Occipital lobe (tissue), 2 donors: ENCODE measurements around the gene SCD5. TPM values are rescaled to one million over a fixed set of nuclear protein-coding genes. Genes with fewer than 3 reads are reported as not detected.

ENCODE experiments used
- DNase-seq: peaks from one replicate; lab custom pipeline; 2025; lab: John Stamatoyannopoulos, UW
- total RNA-seq: library from RNA; depleted of rRNA; stranded (reverse); fragments of >200 nt; gene quantifications from one replicate; pipeline ENCODE4 v1.2.3, GENCODE V29; 2014

Gene SCD5
- total RNA-seq, 1 donor from 2014 or later, result 287 TPM

DNA sequence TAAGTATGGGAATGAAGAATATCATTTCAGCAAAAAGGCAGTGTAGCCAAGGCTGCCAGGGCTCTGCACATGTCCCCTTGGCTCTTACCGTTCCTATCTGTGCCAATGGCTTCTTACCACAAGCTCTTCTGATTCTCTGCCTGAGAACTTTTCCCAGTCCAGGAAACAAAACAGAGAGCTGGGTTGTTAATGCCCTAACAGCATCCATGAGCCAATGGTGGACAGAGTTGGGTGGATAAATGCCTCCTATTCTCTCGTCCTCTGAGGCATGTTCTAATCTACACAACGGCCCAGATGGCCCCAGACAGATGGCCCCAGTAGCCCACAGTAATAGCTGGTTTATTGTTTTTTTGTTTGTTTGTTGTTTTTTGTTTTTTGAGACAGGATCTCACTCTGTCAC, 28.0 kb downstream of the SCD5 start:
- peak; percentile 62 for DNase-seq

DNA sequence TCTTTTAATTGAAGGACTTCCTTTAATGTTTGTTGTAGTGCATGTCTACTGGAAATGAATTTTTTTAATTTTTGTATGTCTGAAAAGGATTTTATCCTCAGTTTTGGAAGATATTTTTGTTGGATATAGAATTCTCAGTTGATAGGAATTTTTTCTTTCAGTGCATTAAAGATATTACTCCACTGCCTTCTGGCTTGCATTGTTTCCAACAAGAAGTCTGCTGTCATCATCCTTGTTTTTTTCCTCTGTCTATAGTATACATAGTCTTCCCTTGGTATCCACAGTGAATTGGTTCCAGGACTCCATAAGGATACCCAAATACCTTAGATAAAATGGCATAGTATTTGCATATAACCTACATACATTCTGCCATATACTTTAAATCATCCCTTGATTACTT, 33.5 kb downstream of the SCD5 start:
- no peak for DNase-seq

DNA sequence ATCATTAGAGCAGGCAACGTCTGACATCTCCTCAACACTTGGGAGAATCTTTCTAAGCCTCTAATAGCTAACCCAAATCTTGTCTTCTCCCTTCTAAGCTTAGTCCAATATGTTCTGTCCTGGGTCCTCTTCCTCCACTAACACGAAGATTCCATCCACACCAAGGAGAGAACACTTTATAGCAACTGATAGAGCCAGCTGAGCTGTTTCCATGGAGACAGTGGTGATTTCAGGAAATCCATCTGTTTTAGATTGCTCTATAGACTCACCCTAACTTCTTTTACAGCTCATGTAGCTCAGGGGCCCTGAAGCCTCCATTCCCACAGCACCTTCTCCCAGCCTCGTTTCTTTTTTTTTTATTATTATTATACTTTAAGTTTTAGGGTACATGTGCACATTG, 37.4 kb downstream of the SCD5 start:
- DNase-seq, result no peak

DNA sequence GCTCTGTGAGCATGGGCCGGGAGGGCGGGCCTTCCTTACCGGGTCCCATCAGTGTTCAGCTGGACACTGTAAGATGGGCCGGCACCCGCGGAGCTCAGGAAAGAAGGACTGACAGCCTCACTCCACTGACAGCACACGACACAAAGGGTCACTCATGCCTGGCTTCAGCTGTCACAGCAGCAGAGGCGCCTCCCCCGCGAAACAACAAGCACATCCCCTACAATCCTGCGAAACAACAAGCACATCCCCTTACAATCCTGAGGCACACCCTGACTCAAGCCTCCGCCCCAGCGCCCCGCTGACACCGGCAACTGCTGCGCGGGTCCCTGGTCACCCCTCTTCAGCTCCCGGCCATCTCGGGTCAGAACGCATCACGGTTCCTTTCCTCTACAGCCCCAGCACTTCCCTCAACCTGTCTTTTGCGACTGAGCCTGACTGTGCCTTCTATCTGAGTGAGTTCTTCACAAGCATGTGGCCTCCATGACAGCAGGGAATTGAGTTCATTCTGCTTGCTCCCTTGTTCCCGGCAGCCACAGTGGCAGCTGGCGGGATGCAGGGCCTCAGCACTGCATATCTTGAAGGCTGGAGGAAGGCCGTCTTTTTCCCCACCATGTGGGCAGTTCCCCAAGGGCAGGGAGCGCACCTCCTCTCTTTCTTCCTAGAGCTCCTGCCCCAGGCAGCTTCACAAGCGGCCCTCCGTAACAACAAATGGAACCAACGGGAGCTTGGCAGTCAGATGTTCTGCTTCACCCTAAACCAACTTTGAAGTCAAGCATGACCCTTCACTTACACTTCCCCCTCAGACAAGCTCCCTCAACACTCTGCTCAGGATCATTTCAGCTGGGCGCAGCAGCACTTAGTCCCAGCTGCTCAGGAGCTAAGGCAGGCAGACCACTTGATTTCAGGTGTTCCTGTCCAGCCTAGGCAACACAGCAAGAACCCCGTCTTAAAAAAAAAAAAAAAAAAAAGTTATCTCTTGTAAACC, 39.6 kb downstream of the SCD5 start:
- DNase-seq, result peak; percentile 13

DNA sequence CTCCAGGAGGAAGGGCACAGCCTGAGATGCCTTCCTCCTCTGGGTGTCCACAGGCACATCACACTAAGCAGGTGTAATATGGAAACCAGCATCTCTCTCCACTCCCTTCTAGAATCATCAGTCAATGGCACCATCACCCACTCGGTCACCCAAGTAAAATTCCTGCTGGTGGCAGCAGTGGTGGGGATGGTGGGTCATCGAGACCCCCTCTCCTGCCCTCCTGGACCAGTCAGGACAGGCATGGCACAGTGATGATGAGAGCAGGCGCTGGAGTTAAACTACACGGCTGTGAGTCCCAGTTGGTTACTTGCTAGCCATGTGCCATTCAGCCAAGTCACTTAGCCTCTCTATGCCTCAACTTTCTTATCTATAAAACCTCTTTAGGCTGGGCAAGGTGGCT, 42.5 kb downstream of the SCD5 start:
- DNase-seq, result no peak

DNA sequence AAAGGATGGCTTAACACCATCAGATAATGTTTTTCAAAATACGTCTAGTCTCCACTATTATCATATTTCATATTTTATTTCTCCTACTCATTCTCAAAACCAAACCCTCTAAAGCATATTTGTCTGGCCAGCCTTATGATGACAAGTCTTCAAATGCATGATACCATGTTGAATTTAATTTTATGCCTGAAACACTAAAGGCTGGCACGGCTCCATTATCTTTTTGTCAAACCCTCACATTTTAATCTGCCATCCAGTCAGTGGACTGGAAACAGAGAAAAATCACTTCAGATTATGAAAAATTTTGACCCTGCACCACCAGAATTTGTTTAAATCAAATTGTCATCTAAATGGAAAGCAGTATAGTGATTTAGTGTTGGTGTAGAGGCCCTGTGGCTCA, 42.9 kb downstream of the SCD5 start:
- DNase-seq, result no peak

DNA sequence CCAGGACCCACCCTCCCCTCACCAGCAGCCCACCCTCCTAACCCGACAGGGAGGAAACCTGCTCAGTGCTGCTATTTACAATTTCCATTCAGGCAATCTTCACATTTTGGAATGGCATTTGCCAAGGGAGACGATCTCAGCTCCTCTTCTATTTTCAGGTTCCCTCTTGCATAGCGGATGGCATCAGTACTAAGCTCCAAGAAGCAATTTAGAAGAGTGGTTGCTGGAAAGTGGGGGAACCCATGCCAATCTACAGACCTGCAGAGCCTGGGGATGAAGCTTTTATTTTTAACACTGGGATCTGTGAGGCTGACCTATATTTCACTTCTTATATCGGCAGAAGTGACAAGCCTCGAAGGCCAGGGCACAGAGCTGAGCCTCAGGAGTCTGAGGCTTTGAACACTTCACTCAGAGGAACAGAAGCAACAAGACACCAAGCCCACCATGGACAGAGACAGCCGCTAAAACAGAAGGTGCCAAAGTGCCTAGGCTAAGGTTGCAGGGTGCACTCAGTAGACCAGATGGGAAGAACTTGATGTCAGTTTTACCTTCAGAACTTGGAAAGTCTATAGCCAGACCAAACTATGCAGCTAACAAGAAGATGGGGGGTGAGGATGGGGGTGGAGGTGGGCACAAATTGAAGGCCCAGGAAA, 44.0 kb downstream of the SCD5 start:
- no peak for DNase-seq

DNA sequence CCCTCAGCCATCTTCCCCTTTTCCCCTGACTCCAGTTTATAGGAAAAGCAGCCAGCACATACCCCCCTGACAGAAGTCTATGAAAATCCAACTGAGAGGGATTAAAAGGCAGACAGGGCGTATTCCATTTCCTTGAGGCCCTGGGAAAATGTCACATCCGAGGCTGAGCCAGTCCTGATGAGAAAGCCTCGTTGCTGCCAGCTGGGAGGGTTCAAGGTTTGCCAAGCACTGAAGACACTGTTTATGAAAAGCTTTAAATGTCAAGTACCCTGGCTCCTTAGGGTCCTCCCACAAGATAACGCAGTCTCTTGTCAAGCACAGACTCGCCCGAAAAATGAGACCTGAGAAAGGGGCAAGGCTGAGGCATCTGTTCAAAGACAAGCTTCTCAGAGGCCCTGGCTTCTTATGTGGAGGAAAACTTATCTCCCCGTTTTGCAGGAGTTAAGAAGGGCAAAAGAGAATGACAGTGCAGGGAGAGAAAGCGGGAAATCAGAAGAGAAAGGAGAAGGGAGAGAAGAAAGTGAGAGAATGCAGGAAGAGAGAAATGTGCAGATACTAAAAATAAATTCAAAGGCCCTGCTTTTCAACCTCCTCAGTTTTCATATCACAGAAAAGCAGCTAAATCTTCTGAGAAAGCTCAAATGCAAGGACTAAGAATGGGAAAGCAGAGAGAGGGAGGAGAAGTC, 44.7 kb downstream of the SCD5 start:
- no peak for DNase-seq

DNA sequence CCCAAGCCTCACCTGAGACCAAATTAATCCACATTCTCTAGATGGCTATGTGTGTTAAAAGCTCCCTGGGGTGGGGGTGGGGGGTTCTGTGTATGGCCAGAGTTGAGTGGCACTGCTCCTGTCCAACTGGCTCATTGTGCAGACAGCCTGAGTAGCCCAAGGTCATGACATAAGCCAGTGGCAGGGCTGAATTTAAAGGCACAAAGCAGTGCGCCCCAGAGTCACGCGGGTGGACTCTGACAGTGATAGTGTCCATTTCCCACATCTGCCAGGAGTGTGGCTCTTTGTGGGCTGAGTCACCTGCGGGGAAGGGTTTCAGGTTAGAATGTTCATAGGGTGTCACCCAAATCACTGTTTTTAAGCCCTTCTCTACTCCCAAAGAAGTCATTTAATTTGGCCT, 45.4 kb downstream of the SCD5 start:
- no peak for DNase-seq

DNA sequence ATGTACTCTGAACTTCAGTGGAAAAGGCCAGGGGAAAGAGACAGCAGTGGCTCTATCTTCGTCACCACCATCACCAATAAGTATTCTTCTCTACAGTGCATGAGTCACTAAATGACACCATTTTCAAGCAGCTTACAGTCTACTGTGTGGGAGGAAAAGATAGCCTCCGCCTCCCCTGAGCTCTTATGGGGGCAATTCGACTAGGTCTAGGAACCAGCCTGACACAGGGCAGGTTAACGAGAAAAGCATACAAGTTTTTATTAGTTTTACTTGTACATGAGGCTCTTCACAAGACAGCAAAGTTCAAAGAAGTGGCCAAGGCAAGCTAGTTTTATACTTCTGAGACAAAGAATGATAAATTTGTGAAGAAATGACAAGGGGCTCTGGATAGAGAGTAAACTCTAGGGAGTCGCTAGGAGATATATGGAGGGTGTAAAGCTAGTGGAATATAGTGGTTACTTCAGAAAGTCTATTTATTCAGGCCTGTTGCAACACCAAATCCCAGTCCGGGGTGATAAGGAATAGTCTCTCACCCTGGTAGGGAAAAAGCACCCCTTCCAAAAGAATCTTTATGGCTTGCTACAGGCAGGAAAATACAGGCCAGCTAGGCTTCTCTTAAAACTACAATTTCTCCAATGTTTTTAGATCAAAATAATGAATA, 49.7 kb downstream of the SCD5 start:
- no peak for DNase-seq

DNA sequence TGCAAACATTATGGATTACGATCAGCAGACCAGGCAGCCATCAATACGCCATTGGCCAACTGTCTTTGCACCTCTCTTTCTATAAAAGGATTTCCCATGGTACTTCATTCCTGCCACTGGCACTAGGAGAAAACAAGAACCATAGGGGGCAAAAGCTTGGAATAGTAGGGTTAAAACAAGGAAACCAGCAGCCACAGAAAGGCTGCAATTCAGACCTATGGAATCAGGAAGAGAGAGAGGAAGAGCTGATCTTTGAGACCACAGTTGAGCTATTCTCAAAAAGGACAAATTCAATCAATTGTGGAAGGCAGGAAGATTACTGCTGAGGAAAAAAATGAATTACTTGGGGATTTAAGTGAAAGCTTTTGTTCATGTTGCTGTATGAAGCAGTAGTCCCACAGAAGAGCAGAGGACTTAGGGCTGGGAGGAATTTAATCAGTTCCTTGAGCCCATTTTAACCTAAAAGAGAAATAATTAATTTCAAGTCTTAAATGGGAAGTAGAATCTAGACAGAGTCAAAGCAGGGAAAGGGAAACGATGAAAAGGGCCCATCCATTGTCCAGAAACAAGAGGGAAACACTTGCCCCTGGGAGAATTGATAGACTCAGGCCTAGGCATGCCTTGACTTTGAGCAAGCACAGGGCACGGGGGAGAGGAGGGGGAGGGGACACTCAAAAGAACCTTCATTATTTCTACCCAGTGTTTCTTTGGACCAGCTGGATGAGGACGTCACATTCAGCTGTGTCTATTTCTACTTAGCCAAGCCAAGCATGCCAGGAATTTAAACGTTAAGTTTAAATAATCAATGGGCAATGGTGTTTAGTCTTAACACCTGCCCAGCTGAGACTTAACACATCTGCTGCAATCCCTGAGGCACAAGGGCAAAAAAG, 50.7 kb downstream of the SCD5 start:
- peak; percentile 19 for DNase-seq

DNA sequence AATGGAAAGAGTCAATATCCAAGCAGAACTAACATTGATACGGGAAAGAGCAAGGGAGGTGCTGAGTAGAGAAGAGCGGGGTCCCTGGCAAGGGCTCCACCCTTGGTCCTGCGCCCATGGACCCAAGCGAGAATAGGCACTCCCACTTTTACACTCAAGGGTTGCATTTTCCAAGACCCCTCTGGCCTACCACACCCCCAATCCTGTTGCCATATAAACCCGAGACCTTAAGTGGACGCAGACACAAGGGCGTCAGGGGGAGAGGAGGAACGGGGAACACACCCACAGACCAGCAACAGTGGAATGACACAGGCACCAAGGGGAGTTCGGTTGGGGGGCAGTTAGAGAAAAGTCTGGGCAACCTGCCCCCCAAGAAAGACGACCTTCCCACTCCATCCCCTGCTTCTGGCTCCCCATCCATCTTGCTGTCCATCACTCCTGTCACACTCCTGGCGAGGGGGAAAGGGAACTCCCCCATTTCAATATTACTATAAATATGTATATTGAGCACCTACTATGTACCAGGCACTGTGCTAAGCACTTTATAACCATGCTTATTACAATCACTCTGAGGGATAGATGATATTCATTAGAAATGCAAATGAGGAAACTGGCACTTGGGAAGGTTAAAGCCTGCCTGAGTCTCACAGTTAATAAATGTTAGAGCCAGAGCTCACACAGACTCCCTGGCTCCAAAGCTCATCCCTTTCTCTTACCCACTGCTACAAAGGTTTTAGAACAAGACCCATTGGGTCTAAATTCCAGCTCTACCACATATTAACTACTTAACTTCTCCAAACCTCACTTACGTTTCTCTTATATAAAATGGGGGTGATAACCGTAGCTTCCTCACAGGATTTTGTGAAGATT, 51.7 kb downstream of the SCD5 start:
- no peak for DNase-seq

DNA sequence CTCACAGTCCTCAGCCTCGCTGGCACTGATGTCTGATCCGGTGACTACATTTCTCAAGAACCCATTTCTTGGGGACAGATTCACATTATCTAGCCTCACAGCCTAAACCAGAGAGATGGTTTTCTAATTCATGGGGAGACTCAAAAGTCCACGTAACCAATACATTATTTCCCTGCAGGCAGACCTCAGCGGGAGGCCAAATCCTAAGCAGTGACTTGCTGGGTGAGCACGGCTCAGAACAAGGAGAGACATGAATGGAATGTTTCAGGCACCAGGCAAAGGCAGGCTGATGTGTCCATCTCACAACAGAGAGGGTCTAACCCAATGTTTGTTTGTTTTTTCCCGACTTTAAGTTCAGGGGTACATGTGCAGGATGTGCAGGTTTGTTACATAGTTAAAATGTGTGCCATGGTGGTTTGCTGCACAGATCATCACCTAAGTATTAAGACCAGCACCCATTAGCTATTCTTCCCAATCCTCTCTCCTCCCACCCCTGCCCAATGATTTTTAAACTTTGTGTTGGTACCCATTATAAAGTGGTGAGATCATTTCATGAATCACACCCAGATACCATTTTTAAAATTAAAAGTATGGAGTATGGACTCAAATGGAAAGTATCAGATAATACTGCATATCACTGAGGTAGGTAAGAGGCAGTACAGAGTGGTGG, 53.3 kb downstream of the SCD5 start:
- no peak for DNase-seq

DNA sequence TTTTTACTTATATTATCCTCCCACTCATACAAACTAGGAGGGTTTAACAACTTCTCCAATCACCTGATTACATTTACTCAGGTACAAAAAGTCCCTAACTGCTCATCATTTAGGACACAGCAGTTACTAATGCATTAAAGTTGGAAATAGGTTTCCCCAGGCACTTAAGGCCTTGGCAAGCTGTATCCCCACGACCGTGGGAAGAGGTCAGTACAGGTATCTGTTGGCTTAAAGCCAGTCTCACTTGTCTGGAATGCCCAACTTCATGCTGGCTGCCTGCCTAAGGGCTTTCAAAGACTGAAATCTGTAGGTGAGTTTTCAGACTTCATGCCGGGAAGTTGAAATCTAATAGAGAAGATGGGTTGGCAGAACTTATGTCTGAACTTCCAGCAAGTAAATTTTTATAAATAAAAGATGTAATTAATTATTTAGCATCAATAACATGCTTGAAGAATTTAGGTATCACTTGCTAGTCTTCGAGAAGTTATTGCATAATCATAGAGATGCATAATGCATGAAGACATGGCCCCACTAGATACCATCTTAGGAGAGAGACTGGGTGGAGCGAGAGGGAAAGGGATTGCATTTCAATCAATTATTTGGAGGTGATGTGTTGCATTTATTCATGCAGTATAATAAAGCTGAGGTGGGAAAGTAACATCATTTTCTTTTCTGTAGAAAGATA, 54.2 kb downstream of the SCD5 start:
- DNase-seq, result no peak

DNA sequence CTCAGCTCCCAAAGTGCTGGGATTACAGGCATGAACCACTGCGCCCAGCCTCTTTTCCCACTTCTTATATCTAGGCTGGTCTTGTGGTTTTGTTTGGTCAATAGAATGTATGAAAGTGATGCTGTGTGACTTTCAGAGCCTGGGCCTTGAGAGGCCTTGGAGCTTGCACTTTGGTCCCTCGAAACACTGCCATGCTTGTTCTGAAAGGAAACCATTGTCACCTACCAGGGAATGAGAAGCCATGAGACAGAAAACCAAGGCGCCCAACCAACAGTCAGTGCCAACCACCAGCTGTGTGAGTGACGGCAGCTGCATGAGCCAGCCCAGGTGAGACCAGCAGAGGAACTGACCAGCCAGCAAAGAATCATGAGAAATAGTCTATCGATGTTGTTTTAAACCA, 57.4 kb downstream of the SCD5 start:
- DNase-seq, result no peak

DNA sequence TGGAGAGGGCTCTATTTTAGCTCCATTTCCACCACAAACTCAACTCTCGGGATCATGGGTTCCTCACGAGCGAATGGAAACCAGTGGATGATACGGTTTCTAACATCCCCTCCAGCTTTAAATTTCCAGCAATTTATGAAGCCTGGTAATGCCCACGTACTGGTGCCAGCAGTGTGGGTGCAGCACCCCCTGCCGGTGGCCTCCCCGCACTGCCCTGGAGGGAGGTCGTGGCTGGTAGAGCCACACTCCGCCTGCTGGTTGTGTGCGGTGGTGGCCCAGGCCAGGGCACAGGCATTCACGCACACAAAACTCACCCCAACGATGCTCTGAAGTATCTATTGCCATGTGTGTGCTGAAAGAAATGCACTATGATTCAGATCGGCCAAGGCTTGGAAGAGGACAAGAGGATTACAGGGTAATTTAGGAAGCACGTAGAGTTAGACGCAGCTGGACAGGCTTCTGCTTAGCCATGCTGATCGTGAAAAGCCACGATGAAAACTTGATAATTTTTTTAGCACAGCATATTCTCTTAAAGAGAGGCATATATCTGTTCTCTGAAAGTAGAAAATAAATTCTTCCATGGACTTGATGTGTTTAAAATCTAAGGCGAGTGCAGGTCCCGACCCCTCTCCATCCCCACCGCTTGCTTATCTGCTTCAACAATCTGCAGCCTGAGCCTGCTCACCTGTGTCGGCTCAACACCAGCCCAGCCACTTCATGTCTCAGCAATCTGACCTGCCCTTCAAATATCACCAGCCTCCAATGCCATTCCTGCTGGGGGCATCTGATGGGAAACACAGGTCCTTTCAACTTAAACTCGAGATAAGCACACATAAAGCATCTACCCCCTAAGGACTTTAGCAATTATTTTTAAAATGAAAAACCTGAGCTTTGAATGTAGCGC, 59.1 kb downstream of the SCD5 start:
- DNase-seq, result peak; percentile 30

DNA sequence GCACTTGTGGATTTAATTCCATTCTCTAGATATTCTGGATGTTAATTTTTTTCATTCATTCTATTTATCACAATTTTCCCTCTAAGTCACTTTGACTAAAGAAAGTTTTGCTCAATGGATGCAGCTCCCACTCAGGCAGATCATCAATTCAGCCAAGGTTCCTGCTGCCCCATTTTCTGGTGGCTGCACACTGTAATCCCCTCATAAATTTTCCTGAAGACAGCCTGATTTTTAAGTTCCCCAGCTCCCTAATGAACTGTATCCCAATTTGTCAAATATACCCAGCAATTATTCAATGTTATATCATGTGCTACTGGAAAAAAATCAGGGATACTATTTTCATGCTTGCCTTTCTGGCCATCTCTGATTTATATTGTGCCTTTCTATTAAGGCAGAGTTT, 61.2 kb downstream of the SCD5 start:
- no peak for DNase-seq

DNA sequence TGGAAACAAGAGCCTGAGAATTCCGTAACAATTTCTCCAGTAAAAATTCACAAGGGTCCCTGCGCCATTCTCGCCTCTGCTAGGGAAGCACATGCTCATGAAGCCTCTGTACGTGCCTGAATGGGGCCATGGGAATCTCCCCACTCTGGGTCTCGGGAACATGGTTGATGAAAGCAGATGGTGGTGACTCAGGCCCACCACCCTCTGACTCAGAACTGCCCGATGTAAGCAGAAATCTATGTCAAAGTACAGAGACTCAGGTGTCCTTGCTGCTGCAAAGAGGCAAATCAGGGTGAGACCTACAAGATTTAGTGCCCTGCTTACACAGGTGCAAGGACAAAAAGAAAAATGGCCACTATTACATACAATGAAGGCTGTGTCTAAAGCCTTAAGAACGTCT, 65.0 kb downstream of the SCD5 start:
- DNase-seq, result no peak
